ENCODE results near the gene KCNMB4.
"Not testable (repeated sequence)": the region's sequence is repeated elsewhere in the genome, so short reads cannot be mapped to it uniquely, and the experiment has no call there.

KCNMB4 gene

DNA sequence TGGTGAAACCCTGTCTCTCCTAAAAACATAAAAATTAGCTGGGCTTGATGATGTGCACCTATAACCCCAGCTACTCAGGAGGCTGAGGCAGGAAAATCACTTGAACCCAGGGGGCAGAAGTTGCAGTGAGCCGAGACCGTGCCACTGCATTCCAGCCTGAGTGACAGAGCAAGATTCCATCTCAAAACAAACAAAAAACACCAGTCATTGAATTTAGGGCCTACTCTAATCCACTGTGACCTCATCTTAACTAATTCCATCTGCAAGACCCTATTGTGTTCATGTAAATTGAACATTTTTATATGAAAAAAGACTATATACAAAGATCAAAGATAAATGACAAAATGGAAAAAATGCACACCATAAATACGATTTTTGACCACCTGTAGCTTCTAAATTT, 17.8 kb downstream of the KCNMB4 start:
- peaks cover 3% of the 10 kb centered on the region for H3K36me3 ChIP-seq (replicated peaks; ENCODE audit: low read depth, low read length)

DNA sequence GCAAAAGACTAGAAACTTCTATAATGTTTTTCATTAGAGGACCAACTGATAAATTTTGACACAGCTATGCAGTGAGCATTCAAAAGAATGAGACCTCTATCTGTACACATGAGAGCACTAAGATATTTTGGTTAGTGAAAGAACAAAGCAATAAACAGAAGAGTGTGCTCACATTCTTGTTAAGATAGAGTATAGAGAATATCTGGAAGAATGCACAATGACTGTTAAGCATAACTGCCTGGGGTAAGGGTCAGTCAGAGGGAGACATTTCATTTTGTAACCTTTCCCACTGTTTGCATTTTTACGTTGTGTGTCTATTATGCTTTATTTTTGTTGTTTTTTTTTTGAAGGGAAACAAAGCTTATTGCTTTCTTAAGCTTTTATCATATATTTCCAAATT, 20.7 kb downstream of the KCNMB4 start:
- Histone ChIP-seq H3K9ac (ENCODE audit: low read length) (no peak overlapping the region), H3K4me3 (ENCODE audit: low read length) (no peak overlapping the region), H3K4me2 (ENCODE audit: low read length) (no peak overlapping the region), H4K20me1 (ENCODE audit: insufficient read depth, low read length) (no peaks in the 10 kb centered on the region), H3K4me1 (ENCODE audit: low read length) (no peaks in the 10 kb centered on the region), H3K79me2 (ENCODE audit: low read length) (no peaks in the 10 kb centered on the region), H3K36me3 (replicated peaks; ENCODE audit: low read depth, low read length) (peaks cover 4% of the 10 kb centered on the region), H3K27ac (ENCODE audit: low read length) (no peak overlapping the region), H3K27me3 (ENCODE audit: low read depth, low read length) (no peaks in the 10 kb centered on the region), H2AFZ (ENCODE audit: low read depth, low read length) (no peak overlapping the region), H3K9me3 (ENCODE audit: insufficient read depth, low read length) (no peaks in the 10 kb centered on the region)
- TF ChIP-seq, protein P1, sequence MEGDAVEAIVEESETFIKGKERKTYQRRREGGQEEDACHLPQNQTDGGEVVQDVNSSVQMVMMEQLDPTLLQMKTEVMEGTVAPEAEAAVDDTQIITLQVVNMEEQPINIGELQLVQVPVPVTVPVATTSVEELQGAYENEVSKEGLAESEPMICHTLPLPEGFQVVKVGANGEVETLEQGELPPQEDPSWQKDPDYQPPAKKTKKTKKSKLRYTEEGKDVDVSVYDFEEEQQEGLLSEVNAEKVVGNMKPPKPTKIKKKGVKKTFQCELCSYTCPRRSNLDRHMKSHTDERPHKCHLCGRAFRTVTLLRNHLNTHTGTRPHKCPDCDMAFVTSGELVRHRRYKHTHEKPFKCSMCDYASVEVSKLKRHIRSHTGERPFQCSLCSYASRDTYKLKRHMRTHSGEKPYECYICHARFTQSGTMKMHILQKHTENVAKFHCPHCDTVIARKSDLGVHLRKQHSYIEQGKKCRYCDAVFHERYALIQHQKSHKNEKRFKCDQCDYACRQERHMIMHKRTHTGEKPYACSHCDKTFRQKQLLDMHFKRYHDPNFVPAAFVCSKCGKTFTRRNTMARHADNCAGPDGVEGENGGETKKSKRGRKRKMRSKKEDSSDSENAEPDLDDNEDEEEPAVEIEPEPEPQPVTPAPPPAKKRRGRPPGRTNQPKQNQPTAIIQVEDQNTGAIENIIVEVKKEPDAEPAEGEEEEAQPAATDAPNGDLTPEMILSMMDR (IDR thresholded peaks at IDR 0.05; ENCODE audit: low read depth, low read length) = no peak
- TF ChIP-seq EZH2phosphoT487 (IDR thresholded peaks at IDR 0.05; ENCODE audit: low read depth) = no peak

More for the DNA sequence above, 17.8 kb downstream of the KCNMB4 start:
- no peaks in the 10 kb centered on the region for H3K27me3 ChIP-seq (ENCODE audit: low read depth, low read length)
- no peak overlapping the region for H3K4me2 ChIP-seq (ENCODE audit: low read length)
- no peaks in the 10 kb centered on the region for H3K9me3 ChIP-seq (ENCODE audit: insufficient read depth, low read length)
- TF ChIP-seq EZH2phosphoT487 (IDR thresholded peaks at IDR 0.05; ENCODE audit: low read depth) = no peak
- TF ChIP-seq, protein P1 (IDR thresholded peaks at IDR 0.05; ENCODE audit: low read depth, low read length) = no peak
- no peaks in the 10 kb centered on the region for H3K79me2 ChIP-seq (ENCODE audit: low read length)
- no peak overlapping the region for H3K9ac ChIP-seq (ENCODE audit: low read length)
- H2AFZ ChIP-seq (ENCODE audit: low read depth, low read length) = no peak overlapping the region
- no peaks in the 10 kb centered on the region for H3K4me1 ChIP-seq (ENCODE audit: low read length)
- H4K20me1 ChIP-seq (ENCODE audit: insufficient read depth, low read length) = no peaks in the 10 kb centered on the region
- no peak overlapping the region for H3K27ac ChIP-seq (ENCODE audit: low read length)
- H3K4me3 ChIP-seq (ENCODE audit: low read length) = no peak overlapping the region

DNA sequence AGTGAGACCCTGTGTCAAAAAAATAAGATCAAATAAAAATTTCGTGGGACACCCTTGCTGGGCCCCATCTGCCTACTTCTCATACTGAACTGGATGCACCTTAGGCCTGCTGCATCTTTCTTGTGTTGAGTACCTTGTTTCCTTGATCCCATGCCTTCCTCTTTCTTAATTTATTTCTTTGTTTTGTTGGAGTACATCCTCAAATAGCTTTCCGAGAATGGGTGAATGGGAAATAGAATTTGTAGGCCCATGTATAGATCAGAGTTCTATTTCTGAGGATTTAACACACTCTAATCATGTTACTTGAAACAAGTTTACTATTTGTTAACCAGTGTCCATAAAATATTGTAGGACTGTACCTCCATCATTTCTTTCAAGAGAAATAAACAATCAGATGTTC, 23.6 kb downstream of the KCNMB4 start:
- Histone ChIP-seq H3K79me2 (ENCODE audit: low read length) (no peaks in the 10 kb centered on the region), H3K4me2 (ENCODE audit: low read length) (no peak overlapping the region), H3K27ac (ENCODE audit: low read length) (no peak overlapping the region), H2AFZ (ENCODE audit: low read depth, low read length) (no peak overlapping the region), H3K9me3 (ENCODE audit: insufficient read depth, low read length) (no peaks in the 10 kb centered on the region), H3K4me1 (ENCODE audit: low read length) (no peaks in the 10 kb centered on the region), H4K20me1 (ENCODE audit: insufficient read depth, low read length) (no peaks in the 10 kb centered on the region), H3K4me3 (ENCODE audit: low read length) (no peak overlapping the region), H3K27me3 (ENCODE audit: low read depth, low read length) (no peaks in the 10 kb centered on the region), H3K9ac (ENCODE audit: low read length) (no peak overlapping the region), H3K36me3 (replicated peaks; ENCODE audit: low read depth, low read length) (peaks cover 4% of the 10 kb centered on the region)
- TF ChIP-seq EZH2phosphoT487 (IDR thresholded peaks at IDR 0.05; ENCODE audit: low read depth) = no peak
- TF ChIP-seq, protein P1 (IDR thresholded peaks at IDR 0.05; ENCODE audit: low read depth, low read length) = no peak

DNA sequence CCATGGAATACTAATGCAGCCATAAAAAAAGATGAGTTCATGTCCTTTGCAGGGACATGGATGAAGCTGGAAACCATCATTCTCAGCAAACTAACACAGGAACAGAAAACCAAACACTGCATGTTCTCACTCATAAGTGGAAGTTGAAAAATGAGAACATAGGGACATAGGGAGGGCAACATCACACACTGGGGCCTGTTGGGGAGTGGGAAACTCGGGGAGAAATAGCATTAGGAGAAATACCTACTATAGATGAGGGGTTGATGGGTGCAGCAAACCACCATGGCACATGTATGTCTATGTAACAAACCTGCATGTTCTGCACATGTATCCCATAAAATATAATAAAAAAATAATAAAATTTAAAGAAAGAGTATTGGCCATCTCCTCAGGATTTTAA, 26.5 kb downstream of the KCNMB4 start:
- not testable (repeated sequence) for H3K79me2 ChIP-seq (ENCODE audit: low read length)

More for the DNA sequence above, 26.5 kb downstream of the KCNMB4 start:
- not testable (repeated sequence) for H3K4me2 ChIP-seq (ENCODE audit: low read length); H3K4me1 ChIP-seq (ENCODE audit: low read length); H3K4me3 ChIP-seq (ENCODE audit: low read length); H3K9me3 ChIP-seq (ENCODE audit: insufficient read depth, low read length); H3K27me3 ChIP-seq (ENCODE audit: low read depth, low read length); H3K9ac ChIP-seq (ENCODE audit: low read length); H4K20me1 ChIP-seq (ENCODE audit: insufficient read depth, low read length); H3K27ac ChIP-seq (ENCODE audit: low read length); H2AFZ ChIP-seq (ENCODE audit: low read depth, low read length); H3K36me3 ChIP-seq (replicated peaks; ENCODE audit: low read depth, low read length)
